ENCODE results near the gene ADPRH. TPM values are rescaled to one million over a fixed set of nuclear protein-coding genes. Genes with fewer than 3 reads are reported as not detected.

Gene ADPRH
- total RNA-seq, 1 experiment from 2014 or later, result 1.5 TPM

GRCh38 chr3:119560160-119560559 is 19.1 kb upstream of the ADPRH start:
- DNase-seq (ENCODE audit: low read depth, low spot score) (no peak), ATAC-seq (no peak)
- RAD21 ChIA-PET (ENCODE audit: low non-redundant PET in 1 of 2, low total read pairs in 2 of 2, uncharacterized antibody in 2 of 2, unreplicated experiment in 2 of 2), result no interaction called here
- H3K9ac ChIP-seq (ENCODE audit: low read length), result no peak overlapping the region
- no peak for TF ChIP-seq REST (IDR thresholded peaks at IDR 0.05; ENCODE audit: low read depth)
- TF ChIP-seq EZH2phosphoT487 (IDR thresholded peaks at IDR 0.05; ENCODE audit: borderline replicate concordance), result no peak
- no peak for TF ChIP-seq POLR2A (IDR thresholded peaks at IDR 0.05; ENCODE audit: borderline replicate concordance, extremely low read depth, insufficient read depth, insufficient read length)
- no peak for TF ChIP-seq POLR2AphosphoS5 (IDR thresholded peaks at IDR 0.05; ENCODE audit: low read depth, low read length)
- no peak for TF ChIP-seq JUND (IDR thresholded peaks at IDR 0.05)
- no peak for TF ChIP-seq EGR1 (IDR thresholded peaks at IDR 0.05; ENCODE audit: low read depth)
- TF ChIP-seq MAX (IDR thresholded peaks at IDR 0.05), result no peak
- TF ChIP-seq ZFX (IDR thresholded peaks at IDR 0.05), result no peak
- TF ChIP-seq CEBPB (IDR thresholded peaks at IDR 0.05; ENCODE audit: low read depth), result no peak
- TF ChIP-seq YY1 (IDR thresholded peaks at IDR 0.05; ENCODE audit: extremely low read depth, insufficient replicate concordance, low read depth, low read length), result no peak
- TF ChIP-seq CTCF (IDR thresholded peaks at IDR 0.05 in 2 of 3, conservative IDR thresholded peaks at IDR 0.05 in 1 of 3; ENCODE audit: borderline replicate concordance in 1 of 3, insufficient read depth in 1 of 3, low read depth in 2 of 3, low read length in 2 of 3), result no peak
- H3K4me3 ChIP-seq (replicated peaks in 1 of 2; ENCODE audit: low read depth in 1 of 2, low read length in 2 of 2), result no peak overlapping the region
- 0 out of 2 replicates have a peak overlapping the region, but pooled peaks have one; percentile 51 for H3K4me2 ChIP-seq (ENCODE audit: low read length)
- no peaks in the 10 kb centered on the region for H3K9me3 ChIP-seq (ENCODE audit: control insufficient read depth in 1 of 2, insufficient read depth in 1 of 2, low read depth in 1 of 2, low read length in 2 of 2)
- CTCF ChIA-PET, result interaction anchor here (0.7 to 1.6 kb wide), 3 partner anchors 9 to 676 kb away, joined by 3 to 5 read pairs (median 3); no protein-coding TSS in a partner anchor
- BruUV-seq (replicated peaks), result no TSS peak
- no peaks in the 10 kb centered on the region for H3K9me2 ChIP-seq (ENCODE audit: insufficient read depth)
- POLR2A ChIA-PET, result no interaction called here
- no peak overlapping the region for H3K27ac ChIP-seq (ENCODE audit: low read depth, low read length)
- H4K20me1 ChIP-seq (ENCODE audit: insufficient read depth), result no peaks in the 10 kb centered on the region
- intact Hi-C loops (cut with micrococcal nuclease), result no loop called here
- H2AFZ ChIP-seq (ENCODE audit: low read depth, low read length, poor library complexity, severe bottlenecking), result no peak overlapping the region
- H3K27me3 ChIP-seq (ENCODE audit: insufficient read depth, low read length), result no peaks in the 10 kb centered on the region
- H3K36me3 ChIP-seq (ENCODE audit: control insufficient read depth in 1 of 2, insufficient read depth in 2 of 2, low read length in 2 of 2), result no peaks in the 10 kb centered on the region
- H3K79me2 ChIP-seq (ENCODE audit: insufficient read depth, low read length), result no peaks in the 10 kb centered on the region
- peaks cover 0 to 5% of the 10 kb centered on the region in 2 experiments; a peak in 1 of 4 replicates for H3K4me1 ChIP-seq (ENCODE audit: control insufficient read depth in 1 of 2, insufficient read depth in 2 of 2, low read length in 2 of 2)

Measured in HCT116 (cell line).